ENCODE data around the gene SLC37A1. TPM values are rescaled to one million over a fixed set of nuclear protein-coding genes. Genes with fewer than 3 reads are reported as not detected.

Gene SLC37A1
- total RNA-seq, 3 donors from 2014 or later (not counting 1 experiment from before 2014, with no cell fraction given): 24.8 to 25.8 (median 25.3) TPM

GRCh38 chr21:42584296-42584641, 70.6 kb downstream of the SLC37A1 start:
- DNase-seq (no peak), ATAC-seq (no peak)
- no peak for TF ChIP-seq CTCF (IDR thresholded peaks at IDR 0.05)
- Mint-ChIP-seq H3K9me3 (no peaks in the 10 kb centered on the region), H3K27me3 (ENCODE audit: low read depth in 2 of 2) (no peaks in the 10 kb centered on the region), H3K4me3 (no peak overlapping the region), H3K36me3 (no peaks in the 10 kb centered on the region), H3K4me1 (peaks cover 0 to 5% of the 10 kb centered on the region in 2 donors), H3K27ac (no peak overlapping the region)
- no peaks in the 10 kb centered on the region for H3K36me3 ChIP-seq (ENCODE audit: control insufficient read depth, insufficient read depth, low read length)
- no peaks in the 10 kb centered on the region for H3K4me1 ChIP-seq (ENCODE audit: control insufficient read depth, insufficient read depth, low read length)
- H3K9me3 ChIP-seq (ENCODE audit: control insufficient read depth, insufficient read depth, low read length): no peaks in the 10 kb centered on the region
- H3K27me3 ChIP-seq (ENCODE audit: control insufficient read depth, insufficient read depth, low read length): no peaks in the 10 kb centered on the region
- H3K4me3 ChIP-seq (ENCODE audit: low read length): no peak overlapping the region
- intact Hi-C loops (cut with micrococcal nuclease): no loop called here
- 95% methylated on average over 11 of the region's 11 CpGs for WGBS (ENCODE audit: insufficient coverage)
- H3K27ac ChIP-seq (ENCODE audit: low read length): no peak overlapping the region

GRCh38 chr21:42585881-42586280, 72.2 kb downstream of the SLC37A1 start:
- Mint-ChIP-seq H3K9me3 (no peaks in the 10 kb centered on the region), H3K27me3 (ENCODE audit: low read depth in 2 of 2) (no peaks in the 10 kb centered on the region), H3K27ac (no peak overlapping the region), H3K4me1 (peaks cover 0 to 7% of the 10 kb centered on the region in 2 donors), H3K4me3 (no peak overlapping the region), H3K36me3 (no peaks in the 10 kb centered on the region)
- intact Hi-C loops (cut with micrococcal nuclease): no loop called here
- no peak for TF ChIP-seq CTCF (IDR thresholded peaks at IDR 0.05)
- no peak overlapping the region for H3K4me3 ChIP-seq (ENCODE audit: low read length)
- no peak for ATAC-seq
- no peak for DNase-seq
- WGBS (ENCODE audit: insufficient coverage): 69% methylated on average over 8 of the region's 10 CpGs
- no peak overlapping the region for H3K27ac ChIP-seq (ENCODE audit: low read length)
- no peaks in the 10 kb centered on the region for H3K9me3 ChIP-seq (ENCODE audit: control insufficient read depth, insufficient read depth, low read length)
- H3K4me1 ChIP-seq (ENCODE audit: control insufficient read depth, insufficient read depth, low read length): peaks cover 5% of the 10 kb centered on the region
- H3K27me3 ChIP-seq (ENCODE audit: control insufficient read depth, insufficient read depth, low read length): no peaks in the 10 kb centered on the region
- H3K36me3 ChIP-seq (ENCODE audit: control insufficient read depth, insufficient read depth, low read length): no peaks in the 10 kb centered on the region

- intact Hi-C loops (cut with micrococcal nuclease): no loop called here
- no peaks in the 10 kb centered on the region for H3K36me3 ChIP-seq (ENCODE audit: control insufficient read depth, insufficient read depth, low read length)
- H3K36me3 Mint-ChIP-seq: no peaks in the 10 kb centered on the region
- H3K4me1 ChIP-seq (ENCODE audit: control insufficient read depth, insufficient read depth, low read length): peaks cover 10% of the 10 kb centered on the region
- H3K27me3 ChIP-seq (ENCODE audit: control insufficient read depth, insufficient read depth, low read length): no peaks in the 10 kb centered on the region
- no peak overlapping the region for H3K4me3 Mint-ChIP-seq
- WGBS (ENCODE audit: insufficient coverage): 75% methylated on average over 19 of the region's 19 CpGs
- H3K27ac Mint-ChIP-seq: no peak overlapping the region
- no peak for ATAC-seq
- H3K27me3 Mint-ChIP-seq (ENCODE audit: low read depth in 2 of 2): no peaks in the 10 kb centered on the region
- H3K9me3 ChIP-seq (ENCODE audit: control insufficient read depth, insufficient read depth, low read length): no peaks in the 10 kb centered on the region
- no peak for TF ChIP-seq CTCF (IDR thresholded peaks at IDR 0.05)
- no peak for DNase-seq
- H3K9me3 Mint-ChIP-seq: no peaks in the 10 kb centered on the region
- no peak overlapping the region for H3K27ac ChIP-seq (ENCODE audit: low read length)
- H3K4me1 Mint-ChIP-seq: peaks cover 0 to 11% of the 10 kb centered on the region in 2 donors
- H3K4me3 ChIP-seq (ENCODE audit: low read length): no peak overlapping the region
These were observed 72.8 kb downstream of the SLC37A1 start for GRCh38 chr21:42586406-42586805.

- 94% methylated on average over 15 of the region's 15 CpGs for WGBS (ENCODE audit: insufficient coverage)
- Mint-ChIP-seq H3K27ac (no peak overlapping the region), H3K36me3 (no peaks in the 10 kb centered on the region), H3K9me3 (no peaks in the 10 kb centered on the region), H3K4me1 (peaks cover 0 to 11% of the 10 kb centered on the region in 2 donors), H3K27me3 (ENCODE audit: low read depth in 2 of 2) (peaks cover 0 to under 1% of the 10 kb centered on the region in 2 donors), H3K4me3 (no peak overlapping the region)
- DNase-seq: no peak
- no peak for TF ChIP-seq CTCF (IDR thresholded peaks at IDR 0.05)
- intact Hi-C loops (cut with micrococcal nuclease): no loop called here
- Histone ChIP-seq H3K4me1 (ENCODE audit: control insufficient read depth, insufficient read depth, low read length) (peaks cover 11% of the 10 kb centered on the region), H3K4me3 (ENCODE audit: low read length) (no peak overlapping the region), H3K27ac (ENCODE audit: low read length) (no peak overlapping the region), H3K27me3 (ENCODE audit: control insufficient read depth, insufficient read depth, low read length) (no peaks in the 10 kb centered on the region), H3K36me3 (ENCODE audit: control insufficient read depth, insufficient read depth, low read length) (no peaks in the 10 kb centered on the region), H3K9me3 (ENCODE audit: control insufficient read depth, insufficient read depth, low read length) (no peaks in the 10 kb centered on the region)
- no peak for ATAC-seq
These were observed 73.4 kb downstream of the SLC37A1 start for GRCh38 chr21:42587036-42587435.
